HepG2 (cell line): ENCODE data around the gene CES5A. TPM values are rescaled to one million over a fixed set of nuclear protein-coding genes. Genes with fewer than 3 reads are reported as not detected.

Experiments used
- ATAC-seq: fragments of 200-7000 bp; cut with Tn5 transposase; 3 replicates; pipeline ENCODE4 v1.9.1; 2020; ENCODE audit warnings: mild to moderate bottlenecking, moderate library complexity
- BruUV-seq: library from RNA; stranded (reverse); fragments of 400-500 nt; replicated peaks from 2 replicates; lab custom pipeline; 2021; lab: Mats Ljungman, UMichigan
- CTCF ChIA-PET: fragments of 300-600 bp; formaldehyde crosslinking; extraction: SDS; loops from one replicate; lab custom pipeline; 2021; ENCODE audit warnings: low total read pairs, inconsistent platforms, low intra/inter-chr PET ratio; lab: Yijun Ruan, JAX
- POLR2A ChIA-PET: fragments of 350-600 bp; sonication (Branson Sonifier 250); formaldehyde crosslinking; loops from one replicate; lab custom pipeline; 2020; ENCODE audit warnings: antibody characterized with exemption, inconsistent platforms; lab: Yijun Ruan, JAX
- DNase-seq: peaks from one replicate; pipeline ENCODE4 v3.0.0-alpha.2; 2015; ENCODE audit warnings: low spot score
- FAIRE-seq: peaks from 3 replicates; lab custom pipeline; 2011; peaks lifted over from hg19 to GRCh38; lab: Jason Lieb, UNC
- H2AFZ ChIP-seq: one replicate; pipeline ENCODE4 v1.6.1; 2011; ENCODE audit warnings: low read length, inconsistent platforms
- H3K27ac ChIP-seq: fragments of 300-600 bp; 3 replicates; pipeline ENCODE4 v1.8.0; 2011; ENCODE audit warnings: mixed run types, mild to moderate bottlenecking, mixed read lengths, low read length, inconsistent platforms; ENCODE audit not compliant: insufficient read depth; ENCODE audit errors: extremely low read length
- H3K27me3 ChIP-seq, 2 experiments: fragments of 200-600 bp in 1 of 2; 2 replicates in 1 of 2; 3 replicates in 1 of 2; pipeline versions ENCODE4 v1.6.0 to v1.8.0; 2011; ENCODE audit warnings: low read length in 2 of 2, mild to moderate bottlenecking in 2 of 2, moderate library complexity in 2 of 2, inconsistent platforms in 1 of 2; ENCODE audit not compliant: insufficient read depth in 2 of 2, control insufficient read depth in 1 of 2
- H3K36me3 ChIP-seq, 2 experiments: fragments of 200-600 bp in 1 of 2; replicated peaks in 1 of 2; 2 replicates in 1 of 2; 3 replicates in 1 of 2; pipeline versions ENCODE4 v1.5.1 to v1.8.0; 2011; ENCODE audit warnings: low read length in 2 of 2, inconsistent platforms in 1 of 2; ENCODE audit not compliant: insufficient read depth in 2 of 2, control insufficient read depth in 1 of 2
- H3K4me1 ChIP-seq: 2 replicates; pipeline ENCODE4 v1.5.1; 2012; ENCODE audit warnings: low read length, inconsistent platforms; ENCODE audit not compliant: insufficient read depth
- H3K4me2 ChIP-seq: 2 replicates; pipeline ENCODE4 v1.6.0; 2011; ENCODE audit warnings: low read depth, low read length, inconsistent platforms
- H3K4me3 ChIP-seq, 3 experiments: fragments of 200-600 bp in 1 of 3; sonication (generic), shearing (Covaris generic) in 1 of 3; replicated peaks in 1 of 3; 2 replicates each; pipeline ENCODE4 v1.5.1; 2011 to 2016; ENCODE audit warnings: low read length in 3 of 3, inconsistent platforms in 2 of 3, low read depth in 2 of 3, mild to moderate bottlenecking in 2 of 3, control low read depth in 1 of 3, mixed read lengths in 1 of 3; ENCODE audit not compliant: insufficient read depth in 1 of 3
- H3K79me2 ChIP-seq: one replicate; pipeline ENCODE4 v1.6.1; 2011; ENCODE audit warnings: low read length, inconsistent platforms; ENCODE audit not compliant: insufficient read depth
- H3K9ac ChIP-seq: 2 replicates; pipeline ENCODE4 v1.6.0; 2011; ENCODE audit warnings: mild to moderate bottlenecking, low read depth, low read length, inconsistent platforms; ENCODE audit not compliant: insufficient read depth
- H3K9me3 ChIP-seq: 2 replicates; pipeline ENCODE4 v1.5.1; 2012; ENCODE audit warnings: mild to moderate bottlenecking, low read length
- H4K20me1 ChIP-seq: 2 replicates; pipeline ENCODE4 v1.6.0; 2011; ENCODE audit warnings: inconsistent platforms, mild to moderate bottlenecking, low read length, moderate library complexity; ENCODE audit not compliant: insufficient read depth
- ATF7 ChIP-seq, 2 experiments: fragments of 450-650 bp in 1 of 2; sonication (generic) in 1 of 2; formaldehyde crosslinking in 1 of 2; IDR thresholded peaks; 2 replicates each; pipeline versions ENCODE4 v1.4.0 to v1.6.1; 2016 to 2020; ENCODE audit warnings: antibody characterized with exemption in 1 of 2, mild to moderate bottlenecking in 1 of 2, missing genetic modification reagents in 1 of 2
- BHLHE40 ChIP-seq: IDR thresholded peaks from 2 replicates; pipeline ENCODE4 v1.6.1; 2011; ENCODE audit warnings: low read length, improper control_type of control experiment
- CREB1 ChIP-seq, 2 experiments: fragments of 450-650 bp in 1 of 2; IDR thresholded peaks; 2 replicates each; pipeline ENCODE4 v1.6.1; 2016 to 2017; ENCODE audit warnings: control low read depth in 1 of 2, mild to moderate bottlenecking in 1 of 2, missing compliant biosample characterization in 1 of 2, missing genetic modification characterization in 1 of 2
- GATAD1 ChIP-seq: IDR thresholded peaks from 2 replicates; pipeline ENCODE4 v1.6.1; 2016; ENCODE audit warnings: missing genetic modification reagents, missing compliant biosample characterization
- HMG20A ChIP-seq: IDR thresholded peaks from 2 replicates; pipeline ENCODE4 v1.6.1; 2016; ENCODE audit warnings: borderline replicate concordance
- RBFOX2 ChIP-seq: fragments of 200-400 bp; formaldehyde crosslinking; IDR thresholded peaks from 2 replicates; pipeline ENCODE4 v1.6.1; 2017; ENCODE audit warnings: low read depth, mild to moderate bottlenecking, low read length
- SMAD1 ChIP-seq: sonication (generic); formaldehyde crosslinking; IDR thresholded peaks from 2 replicates; pipeline ENCODE4 v1.4.0; 2020; ENCODE audit warnings: missing genetic modification reagents, low read depth, mild to moderate bottlenecking, borderline replicate concordance
- XBP1 ChIP-seq: sonication (generic); formaldehyde crosslinking; IDR thresholded peaks from 2 replicates; pipeline ENCODE4 v1.5.0; 2020; ENCODE audit warnings: missing genetic modification reagents
- ZNF264 ChIP-seq: sonication (generic); formaldehyde crosslinking; IDR thresholded peaks from 2 replicates; pipeline ENCODE4 v1.4.0; 2020; ENCODE audit warnings: missing genetic modification reagents
- ZNF674 ChIP-seq: sonication (generic); formaldehyde crosslinking; IDR thresholded peaks from 2 replicates; pipeline ENCODE4 v1.5.0; 2020; ENCODE audit warnings: low read depth, mild to moderate bottlenecking, missing genetic modification reagents
- ZNF691 ChIP-seq: sonication (generic); formaldehyde crosslinking; IDR thresholded peaks from 2 replicates; pipeline ENCODE4 v1.4.0; 2020; ENCODE audit warnings: missing genetic modification reagents, low read depth, mild to moderate bottlenecking, borderline replicate concordance
- WGBS: methylation state at CpG from one replicate; pipeline ENCODE4 v1.1.6; 2017; ENCODE audit warnings: low lambda C conversion rate; 5-methylcytosine and 5-hydroxymethylcytosine counted together
- in situ Hi-C: cut with HindIII; loops from 2 replicates; pipeline ENCODE4 v1.10.0; 2017; ENCODE audit warnings: low pct_unique_long_range_greater_than_20kb; ENCODE audit not compliant: extremely low pct_ligation_motif_present
- intact Hi-C: fragments of 100-400 bp; cut with micrococcal nuclease; formaldehyde crosslinking; loops from one replicate; pipeline ENCODE4 v1.10.0; 2022; ENCODE audit not compliant: unreplicated experiment
- polyA plus RNA-seq, 8 experiments: library from polyadenylated mRNA; depleted of rRNA in 3 of 8; stranded (reverse) in 7 of 8; unstranded in 1 of 8; fragments of >200 nt; fragmentation: Illumina TruSeq in 4 of 8; extraction: Trizol in 4 of 8; gene quantifications; 2 replicates each; pipeline versions ENCODE4 v1.2.1 to v1.2.3, GENCODE V29; 2011 to 2016; ENCODE audit warnings: low read depth in 4 of 8, missing spikeins in 1 of 8, mixed read lengths in 1 of 8; ENCODE audit not compliant: insufficient read depth in 1 of 8
- total RNA-seq, 5 experiments: library from RNA; depleted of rRNA; stranded (reverse); fragments of >200 nt; fragmentation: Illumina TruSeq; extraction: Trizol; gene quantifications; 2 replicates each; pipeline ENCODE4 v1.2.3, GENCODE V29; 2016; ENCODE audit warnings: low read depth in 1 of 5
- TF ChIP-seq, protein P1 (sequence below): sonication (generic); formaldehyde crosslinking; IDR thresholded peaks from 2 replicates; pipeline ENCODE4 v1.5.1; 2020; ENCODE audit warnings: mild to moderate bottlenecking, missing genetic modification reagents, moderate library complexity
- TF ChIP-seq, protein P2 (sequence below): sonication (generic); formaldehyde crosslinking; IDR thresholded peaks from 2 replicates; pipeline ENCODE4 v1.5.1; 2020; ENCODE audit warnings: mild to moderate bottlenecking, missing genetic modification reagents, moderate library complexity

CES5A gene
- total and polyA plus RNA-seq, 2 of the 13 experiments (the other 11 are each of a cell fraction or from before 2014, with no cell fraction given), result not detected

GRCh38 chr16:55892821-55893220, 17.6 kb upstream of the CES5A start:
- intact Hi-C loops (no loop called here), in situ Hi-C loops (no loop called here)
- FAIRE-seq (no peak), ATAC-seq (no peak), DNase-seq (no peak)
- TF ChIP-seq HMG20A (CRISPR knock-in tag) (no peak), SMAD1 (CRISPR knock-in tag) (no peak), ZNF264 (CRISPR knock-in tag) (no peak)
- no peaks in the 10 kb centered on the region for H3K36me3 ChIP-seq
- no peak overlapping the region for H3K27ac ChIP-seq
- ChIA-PET POLR2A (no interaction called here), CTCF (no interaction called here)
- no TSS peak for BruUV-seq
- no peak overlapping the region for H2AFZ ChIP-seq
- H4K20me1 ChIP-seq, result no peaks in the 10 kb centered on the region
- no peaks in the 10 kb centered on the region for H3K27me3 ChIP-seq
- no peaks in the 10 kb centered on the region for H3K79me2 ChIP-seq
- H3K9me3 ChIP-seq, result peaks cover 17% of the 10 kb centered on the region
- H3K4me2 ChIP-seq, result no peak overlapping the region
- no peak overlapping the region for H3K4me3 ChIP-seq
- no peak overlapping the region for H3K9ac ChIP-seq
- no peaks in the 10 kb centered on the region for H3K4me1 ChIP-seq
- 4% methylated on average over 2 of the region's 2 CpGs for WGBS

- Histone ChIP-seq H3K9me3 (peaks cover 17% of the 10 kb centered on the region), H3K79me2 (no peaks in the 10 kb centered on the region), H3K9ac (no peak overlapping the region), H2AFZ (no peak overlapping the region), H3K27me3 (no peaks in the 10 kb centered on the region), H3K4me3 (no peak overlapping the region), H3K4me1 (no peaks in the 10 kb centered on the region), H3K4me2 (no peak overlapping the region), H4K20me1 (no peaks in the 10 kb centered on the region), H3K27ac (no peak overlapping the region), H3K36me3 (no peaks in the 10 kb centered on the region)
- ATAC-seq (no peak), DNase-seq (no peak), FAIRE-seq (no peak)
- no TSS peak for BruUV-seq
- CTCF ChIA-PET, result no interaction called here
- intact Hi-C loops, result no loop called here
- WGBS, result 7% methylated on average over 2 of the region's 2 CpGs
- POLR2A ChIA-PET, result no interaction called here
- in situ Hi-C loops, result no loop called here
- TF ChIP-seq, protein P1, sequence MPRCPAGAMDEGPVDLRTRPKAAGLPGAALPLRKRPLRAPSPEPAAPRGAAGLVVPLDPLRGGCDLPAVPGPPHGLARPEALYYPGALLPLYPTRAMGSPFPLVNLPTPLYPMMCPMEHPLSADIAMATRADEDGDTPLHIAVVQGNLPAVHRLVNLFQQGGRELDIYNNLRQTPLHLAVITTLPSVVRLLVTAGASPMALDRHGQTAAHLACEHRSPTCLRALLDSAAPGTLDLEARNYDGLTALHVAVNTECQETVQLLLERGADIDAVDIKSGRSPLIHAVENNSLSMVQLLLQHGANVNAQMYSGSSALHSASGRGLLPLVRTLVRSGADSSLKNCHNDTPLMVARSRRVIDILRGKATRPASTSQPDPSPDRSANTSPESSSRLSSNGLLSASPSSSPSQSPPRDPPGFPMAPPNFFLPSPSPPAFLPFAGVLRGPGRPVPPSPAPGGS (CRISPR knock-in tag), result no peak
- TF ChIP-seq BHLHE40 (no peak), RBFOX2 (no peak), GATAD1 (CRISPR knock-in tag) (no peak), ZNF674 (no peak), ATF7 (IDR thresholded peaks at IDR 0.05) (peak; percentile 97), ATF7 (CRISPR knock-in tag; IDR thresholded peaks at IDR 0.05) (no peak), XBP1 (CRISPR knock-in tag) (no peak), CREB1 (IDR thresholded peaks at IDR 0.05) (peak; percentile 76), CREB1 (CRISPR knock-in tag; IDR thresholded peaks at IDR 0.05) (no peak), ZNF691 (CRISPR knock-in tag) (no peak)
- TF ChIP-seq, protein P2, sequence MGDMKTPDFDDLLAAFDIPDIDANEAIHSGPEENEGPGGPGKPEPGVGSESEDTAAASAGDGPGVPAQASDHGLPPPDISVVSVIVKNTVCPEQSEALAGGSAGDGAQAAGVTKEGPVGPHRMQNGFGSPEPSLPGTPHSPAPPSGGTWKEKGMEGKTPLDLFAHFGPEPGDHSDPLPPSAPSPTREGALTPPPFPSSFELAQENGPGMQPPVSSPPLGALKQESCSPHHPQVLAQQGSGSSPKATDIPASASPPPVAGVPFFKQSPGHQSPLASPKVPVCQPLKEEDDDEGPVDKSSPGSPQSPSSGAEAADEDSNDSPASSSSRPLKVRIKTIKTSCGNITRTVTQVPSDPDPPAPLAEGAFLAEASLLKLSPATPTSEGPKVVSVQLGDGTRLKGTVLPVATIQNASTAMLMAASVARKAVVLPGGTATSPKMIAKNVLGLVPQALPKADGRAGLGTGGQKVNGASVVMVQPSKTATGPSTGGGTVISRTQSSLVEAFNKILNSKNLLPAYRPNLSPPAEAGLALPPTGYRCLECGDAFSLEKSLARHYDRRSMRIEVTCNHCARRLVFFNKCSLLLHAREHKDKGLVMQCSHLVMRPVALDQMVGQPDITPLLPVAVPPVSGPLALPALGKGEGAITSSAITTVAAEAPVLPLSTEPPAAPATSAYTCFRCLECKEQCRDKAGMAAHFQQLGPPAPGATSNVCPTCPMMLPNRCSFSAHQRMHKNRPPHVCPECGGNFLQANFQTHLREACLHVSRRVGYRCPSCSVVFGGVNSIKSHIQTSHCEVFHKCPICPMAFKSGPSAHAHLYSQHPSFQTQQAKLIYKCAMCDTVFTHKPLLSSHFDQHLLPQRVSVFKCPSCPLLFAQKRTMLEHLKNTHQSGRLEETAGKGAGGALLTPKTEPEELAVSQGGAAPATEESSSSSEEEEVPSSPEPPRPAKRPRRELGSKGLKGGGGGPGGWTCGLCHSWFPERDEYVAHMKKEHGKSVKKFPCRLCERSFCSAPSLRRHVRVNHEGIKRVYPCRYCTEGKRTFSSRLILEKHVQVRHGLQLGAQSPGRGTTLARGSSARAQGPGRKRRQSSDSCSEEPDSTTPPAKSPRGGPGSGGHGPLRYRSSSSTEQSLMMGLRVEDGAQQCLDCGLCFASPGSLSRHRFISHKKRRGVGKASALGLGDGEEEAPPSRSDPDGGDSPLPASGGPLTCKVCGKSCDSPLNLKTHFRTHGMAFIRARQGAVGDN, result no peak
These were observed 14.3 kb upstream of the CES5A start for GRCh38 chr16:55889518-55889917.
